Esophagus muscularis mucosa (tissue), 4 donors: ENCODE measurements around the gene MMP24. TPM values are rescaled to one million over a fixed set of nuclear protein-coding genes. Genes with fewer than 3 reads are reported as not detected.

ENCODE experiments used
- DNase-seq: peaks from one replicate; pipeline ENCODE4 v3.0.0-alpha.2; 2017; ENCODE audit errors: extremely low spot score
- H3K27ac ChIP-seq, 4 donors: fragments of 200-600 bp; sonication (generic); replicated peaks in 1 of 4; 1 replicate in 3 of 4; 2 replicates in 1 of 4; pipeline ENCODE4 v1.5.1; 2016 to 2019; ENCODE audit warnings: mild to moderate bottlenecking in 1 of 4
- H3K27me3 ChIP-seq, 4 donors: fragments of 200-600 bp; sonication (generic); one replicate each; pipeline versions ENCODE4 v1.5.1 to v1.6.0; 2016 to 2019
- H3K36me3 ChIP-seq, 4 donors: fragments of 200-600 bp; sonication (generic); one replicate each; pipeline ENCODE4 v1.5.1; 2016 to 2019
- H3K4me1 ChIP-seq, 4 donors: fragments of 200-600 bp; sonication (generic); one replicate each; pipeline ENCODE4 v1.5.1; 2016 to 2019
- H3K4me3 ChIP-seq, 4 donors: fragments of 200-600 bp; sonication (generic); 1 replicate in 2 of 4; 2 replicates in 2 of 4; pipeline ENCODE4 v1.5.1; 2016 to 2019; ENCODE audit warnings: mild to moderate bottlenecking in 4 of 4, moderate library complexity in 1 of 4
- H3K9me3 ChIP-seq, 4 donors: fragments of 200-600 bp; sonication (generic); 1 replicate in 3 of 4; 2 replicates in 1 of 4; pipeline ENCODE4 v1.5.1; 2016 to 2019
- EP300 ChIP-seq: sonication (generic); formaldehyde crosslinking; IDR thresholded peaks from one replicate; pipeline ENCODE4 v1.6.1; 2017; ENCODE audit warnings: antibody characterized with exemption
- POLR2A ChIP-seq: fragments of 450-650 bp; IDR thresholded peaks from one replicate; pipeline ENCODE4 v1.6.1; 2017; ENCODE audit warnings: antibody characterized with exemption, moderate library complexity, mild to moderate bottlenecking, low read depth
- POLR2AphosphoS5 ChIP-seq, 2 donors: sonication (generic); formaldehyde crosslinking; IDR thresholded peaks; one replicate each; pipeline ENCODE4 v1.6.1; 2017; ENCODE audit warnings: antibody characterized with exemption in 2 of 2
- WGBS: methylation state at CpG from one replicate; pipeline ENCODE4 v1.1.5; 2018; 5-methylcytosine and 5-hydroxymethylcytosine counted together
- intact Hi-C: fragments of 100-400 bp; cut with DNase I; formaldehyde crosslinking; loops from one replicate; pipeline ENCODE4 v1.15.1; 2023
- total RNA-seq, 4 donors: library from RNA; depleted of rRNA; stranded (reverse); fragments of >200 nt; gene quantifications; one replicate each; pipeline versions ENCODE4 v1.1.0 to v1.2.1, GENCODE V29; 2016
- TF ChIP-seq, protein P1 (sequence below), 3 experiments: fragments of 200-600 bp in 2 of 3; fragments of 450-650 bp in 1 of 3; sonication (generic) in 2 of 3; IDR thresholded peaks; one replicate each; pipeline ENCODE4 v1.5.1; 2017 to 2019; ENCODE audit warnings: antibody characterized with exemption in 3 of 3, mild to moderate bottlenecking in 2 of 3, moderate library complexity in 1 of 3

The MMP24 gene
- total RNA-seq, 4 donors from 2014 or later, result 0.83 to 4.0 (median 2.0) TPM

DNA sequence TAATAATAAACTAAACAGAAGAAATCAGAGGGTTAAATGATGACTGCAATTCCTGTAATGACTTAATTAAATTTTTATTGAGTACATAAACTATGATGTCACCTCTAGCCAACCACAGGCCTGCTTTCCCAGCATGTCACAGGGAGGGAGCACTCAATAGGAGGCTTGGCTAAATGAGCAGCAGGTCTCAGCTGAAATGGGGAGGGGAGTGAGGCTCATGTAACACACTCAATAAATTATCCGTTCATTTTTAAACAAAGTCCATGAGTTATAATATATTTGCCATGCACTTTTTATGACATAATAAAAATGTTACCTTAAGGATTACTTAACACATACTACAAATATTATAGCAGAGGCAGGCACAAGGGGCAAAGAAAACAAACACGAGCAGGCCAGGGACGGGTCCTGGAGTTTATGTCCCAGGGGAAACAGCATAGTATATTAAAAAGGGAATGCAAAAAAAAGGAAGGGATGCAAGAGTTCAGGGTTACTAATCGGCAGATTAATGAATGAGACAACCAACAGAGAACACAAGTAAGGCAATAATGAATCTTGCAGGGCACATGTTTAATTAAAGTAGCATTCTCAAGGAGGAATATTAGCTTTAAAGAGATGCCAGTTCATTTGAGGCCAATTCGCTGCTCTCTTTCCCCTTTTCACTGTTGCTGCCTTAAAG lies 92.8 kb downstream of the MMP24 start:
- intact Hi-C loops, result no loop called here
- 46% methylated on average over 5 of the region's 5 CpGs for WGBS
- no peak overlapping the region for H3K27ac ChIP-seq

DNA sequence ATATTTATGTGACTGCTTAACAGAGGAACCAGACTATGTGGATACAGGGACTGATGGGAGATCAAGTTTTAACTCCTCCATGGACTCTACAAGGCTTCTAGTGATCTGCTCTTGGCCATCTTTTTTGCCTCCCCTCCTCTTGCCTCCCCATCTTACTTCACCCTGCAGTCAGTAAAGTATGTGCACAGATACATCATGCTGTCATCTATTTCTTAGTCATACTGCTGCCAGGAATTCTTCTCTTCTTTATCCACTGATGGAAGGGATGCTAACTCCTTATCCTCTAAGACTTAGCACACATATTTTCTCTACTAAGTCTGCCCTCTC lies 93.3 kb downstream of the MMP24 start:
- no peak for TF ChIP-seq EP300
- no peak for TF ChIP-seq POLR2A
- TF ChIP-seq POLR2AphosphoS5 (IDR thresholded peaks at IDR 0.05), result no peak
- TF ChIP-seq, protein P1, sequence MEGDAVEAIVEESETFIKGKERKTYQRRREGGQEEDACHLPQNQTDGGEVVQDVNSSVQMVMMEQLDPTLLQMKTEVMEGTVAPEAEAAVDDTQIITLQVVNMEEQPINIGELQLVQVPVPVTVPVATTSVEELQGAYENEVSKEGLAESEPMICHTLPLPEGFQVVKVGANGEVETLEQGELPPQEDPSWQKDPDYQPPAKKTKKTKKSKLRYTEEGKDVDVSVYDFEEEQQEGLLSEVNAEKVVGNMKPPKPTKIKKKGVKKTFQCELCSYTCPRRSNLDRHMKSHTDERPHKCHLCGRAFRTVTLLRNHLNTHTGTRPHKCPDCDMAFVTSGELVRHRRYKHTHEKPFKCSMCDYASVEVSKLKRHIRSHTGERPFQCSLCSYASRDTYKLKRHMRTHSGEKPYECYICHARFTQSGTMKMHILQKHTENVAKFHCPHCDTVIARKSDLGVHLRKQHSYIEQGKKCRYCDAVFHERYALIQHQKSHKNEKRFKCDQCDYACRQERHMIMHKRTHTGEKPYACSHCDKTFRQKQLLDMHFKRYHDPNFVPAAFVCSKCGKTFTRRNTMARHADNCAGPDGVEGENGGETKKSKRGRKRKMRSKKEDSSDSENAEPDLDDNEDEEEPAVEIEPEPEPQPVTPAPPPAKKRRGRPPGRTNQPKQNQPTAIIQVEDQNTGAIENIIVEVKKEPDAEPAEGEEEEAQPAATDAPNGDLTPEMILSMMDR (IDR thresholded peaks at IDR 0.05), result no peak
- H3K27me3 ChIP-seq, result no peaks in the 10 kb centered on the region
- H3K4me3 ChIP-seq, result no peak overlapping the region
- no peak for DNase-seq
- peaks cover 0 to under 1% (median 0%) of the 10 kb centered on the region in 4 donors for H3K36me3 ChIP-seq
- H3K27ac ChIP-seq, result no peak overlapping the region
- H3K9me3 ChIP-seq, result no peaks in the 10 kb centered on the region
- intact Hi-C loops, result no loop called here
- H3K4me1 ChIP-seq, result peaks cover 9 to 30% (median 21%) of the 10 kb centered on the region in 4 donors

More for the DNA sequence above, 92.8 kb downstream of the MMP24 start:
- Histone ChIP-seq H3K4me1 (peaks cover 9 to 30% (median 21%) of the 10 kb centered on the region in 4 donors), H3K4me3 (no peak overlapping the region), H3K36me3 (peaks cover 0 to 5% (median 1%) of the 10 kb centered on the region in 4 donors), H3K27me3 (no peaks in the 10 kb centered on the region), H3K9me3 (no peaks in the 10 kb centered on the region)
- DNase-seq, result no peak
- TF ChIP-seq EP300 (no peak), POLR2A (no peak), POLR2AphosphoS5 (IDR thresholded peaks at IDR 0.05) (no peak)
- TF ChIP-seq, protein P1 (IDR thresholded peaks at IDR 0.05), result no peak

DNA sequence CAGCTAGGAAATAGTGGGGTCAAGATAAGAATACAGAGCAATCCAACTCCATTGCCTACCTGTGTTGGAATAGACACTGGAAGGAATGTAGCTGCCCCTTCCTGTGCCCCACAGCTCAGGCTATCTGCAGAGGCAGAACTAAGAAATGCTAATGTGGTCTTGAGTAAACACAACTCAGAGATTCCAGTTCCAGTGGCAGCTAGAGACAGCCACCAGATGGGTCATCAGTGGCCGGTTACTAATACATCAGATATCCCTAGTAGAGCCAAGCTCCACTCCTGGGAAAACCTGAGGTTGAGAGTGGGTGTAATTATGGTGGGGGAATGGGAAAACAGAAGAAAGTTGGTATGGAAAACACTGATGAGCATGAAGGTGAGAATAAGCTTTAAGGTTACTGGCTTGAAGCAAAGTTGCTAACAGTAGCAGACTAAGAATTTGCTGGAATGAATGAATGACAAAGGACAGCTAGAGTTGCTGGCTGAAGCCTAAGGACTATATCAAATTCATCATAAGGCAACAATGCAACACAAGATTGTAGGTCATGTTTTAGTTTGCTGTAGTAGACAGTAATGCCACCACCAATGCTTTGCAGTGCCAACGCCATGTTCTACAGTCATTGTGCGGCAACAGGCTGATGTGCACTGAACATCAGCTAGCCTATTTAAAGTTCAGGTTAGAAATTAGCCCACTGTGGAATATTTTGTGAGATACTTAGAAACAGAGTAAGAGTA lies 94.1 kb downstream of the MMP24 start:
- peaks cover 9 to 30% (median 21%) of the 10 kb centered on the region in 4 donors for H3K4me1 ChIP-seq
- no peaks in the 10 kb centered on the region for H3K27me3 ChIP-seq
- TF ChIP-seq POLR2AphosphoS5 (IDR thresholded peaks at IDR 0.05), result no peak
- TF ChIP-seq, protein P1 (IDR thresholded peaks at IDR 0.05), result no peak
- TF ChIP-seq EP300, result no peak
- TF ChIP-seq POLR2A, result no peak
- DNase-seq, result no peak
- 85% methylated on average over 3 of the region's 3 CpGs for WGBS
- no peaks in the 10 kb centered on the region for H3K9me3 ChIP-seq
- no peak overlapping the region for H3K27ac ChIP-seq
- no peak overlapping the region for H3K4me3 ChIP-seq
- intact Hi-C loops, result no loop called here
- no peaks in the 10 kb centered on the region for H3K36me3 ChIP-seq

DNA sequence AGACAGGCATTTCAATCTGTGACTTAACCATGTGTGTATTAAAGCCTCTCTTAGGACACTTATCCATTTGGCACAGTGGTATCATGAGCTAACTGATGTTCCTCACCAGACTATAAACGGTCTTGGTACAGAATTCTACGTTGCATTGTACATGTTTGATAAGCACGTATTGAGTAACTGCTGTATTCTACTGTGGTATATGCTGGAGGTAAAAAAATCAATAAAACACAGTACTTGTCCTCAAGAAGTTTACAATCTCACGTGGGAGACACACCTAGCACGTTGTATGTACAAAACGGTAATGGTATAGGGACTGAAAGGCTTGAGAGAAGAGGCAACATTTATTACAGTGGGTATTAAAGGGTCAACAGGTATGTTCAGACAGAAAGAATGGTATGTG lies 98.9 kb downstream of the MMP24 start:
- no peak overlapping the region for H3K4me3 ChIP-seq
- no peaks in the 10 kb centered on the region for H3K36me3 ChIP-seq
- intact Hi-C loops, result no loop called here
- 93% methylated on average over 6 of the region's 6 CpGs for WGBS
- peaks cover 0 to 8% (median 2%) of the 10 kb centered on the region in 4 donors for H3K4me1 ChIP-seq
- DNase-seq, result no peak
- no peaks in the 10 kb centered on the region for H3K9me3 ChIP-seq
- no peaks in the 10 kb centered on the region for H3K27me3 ChIP-seq
- no peak for TF ChIP-seq POLR2AphosphoS5 (IDR thresholded peaks at IDR 0.05)
- TF ChIP-seq, protein P1 (IDR thresholded peaks at IDR 0.05), result no peak
- no peak for TF ChIP-seq EP300
- TF ChIP-seq POLR2A, result no peak
- H3K27ac ChIP-seq, result no peak overlapping the region
